ENCODE results near the gene SYCP3. TPM values are rescaled to one million over a fixed set of nuclear protein-coding genes. Genes with fewer than 3 reads are reported as not detected.

The SYCP3 gene
- polyA plus RNA-seq, 1 of the 3 experiments (the other 2 are of a cell fraction), result 0.07 TPM

DNA sequence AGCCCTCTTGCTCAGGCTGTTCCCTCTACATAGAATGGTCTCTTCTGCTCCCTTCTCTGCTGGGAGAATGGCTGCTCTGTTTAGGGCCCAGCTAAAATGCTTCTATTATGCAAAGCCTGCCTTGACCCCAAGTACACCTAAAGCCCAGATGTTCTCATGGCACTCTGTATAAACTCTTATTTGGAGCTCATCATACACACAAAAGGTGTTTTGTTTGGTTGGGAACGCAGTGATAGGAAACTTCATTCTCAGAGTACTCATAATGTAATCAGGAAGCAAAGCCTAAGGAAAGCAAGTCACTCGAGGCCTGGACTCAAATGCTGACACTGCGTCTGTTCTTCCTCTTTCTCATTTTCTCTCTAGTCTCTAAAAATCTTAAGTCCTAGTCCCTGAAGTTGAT, 38.2 kb upstream of the SYCP3 start (continued):
- TF ChIP-seq, protein P1, sequence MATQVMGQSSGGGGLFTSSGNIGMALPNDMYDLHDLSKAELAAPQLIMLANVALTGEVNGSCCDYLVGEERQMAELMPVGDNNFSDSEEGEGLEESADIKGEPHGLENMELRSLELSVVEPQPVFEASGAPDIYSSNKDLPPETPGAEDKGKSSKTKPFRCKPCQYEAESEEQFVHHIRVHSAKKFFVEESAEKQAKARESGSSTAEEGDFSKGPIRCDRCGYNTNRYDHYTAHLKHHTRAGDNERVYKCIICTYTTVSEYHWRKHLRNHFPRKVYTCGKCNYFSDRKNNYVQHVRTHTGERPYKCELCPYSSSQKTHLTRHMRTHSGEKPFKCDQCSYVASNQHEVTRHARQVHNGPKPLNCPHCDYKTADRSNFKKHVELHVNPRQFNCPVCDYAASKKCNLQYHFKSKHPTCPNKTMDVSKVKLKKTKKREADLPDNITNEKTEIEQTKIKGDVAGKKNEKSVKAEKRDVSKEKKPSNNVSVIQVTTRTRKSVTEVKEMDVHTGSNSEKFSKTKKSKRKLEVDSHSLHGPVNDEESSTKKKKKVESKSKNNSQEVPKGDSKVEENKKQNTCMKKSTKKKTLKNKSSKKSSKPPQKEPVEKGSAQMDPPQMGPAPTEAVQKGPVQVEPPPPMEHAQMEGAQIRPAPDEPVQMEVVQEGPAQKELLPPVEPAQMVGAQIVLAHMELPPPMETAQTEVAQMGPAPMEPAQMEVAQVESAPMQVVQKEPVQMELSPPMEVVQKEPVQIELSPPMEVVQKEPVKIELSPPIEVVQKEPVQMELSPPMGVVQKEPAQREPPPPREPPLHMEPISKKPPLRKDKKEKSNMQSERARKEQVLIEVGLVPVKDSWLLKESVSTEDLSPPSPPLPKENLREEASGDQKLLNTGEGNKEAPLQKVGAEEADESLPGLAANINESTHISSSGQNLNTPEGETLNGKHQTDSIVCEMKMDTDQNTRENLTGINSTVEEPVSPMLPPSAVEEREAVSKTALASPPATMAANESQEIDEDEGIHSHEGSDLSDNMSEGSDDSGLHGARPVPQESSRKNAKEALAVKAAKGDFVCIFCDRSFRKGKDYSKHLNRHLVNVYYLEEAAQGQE (IDR thresholded peaks at IDR 0.05; ENCODE audit: low read depth, low read length), result no peak

DNA sequence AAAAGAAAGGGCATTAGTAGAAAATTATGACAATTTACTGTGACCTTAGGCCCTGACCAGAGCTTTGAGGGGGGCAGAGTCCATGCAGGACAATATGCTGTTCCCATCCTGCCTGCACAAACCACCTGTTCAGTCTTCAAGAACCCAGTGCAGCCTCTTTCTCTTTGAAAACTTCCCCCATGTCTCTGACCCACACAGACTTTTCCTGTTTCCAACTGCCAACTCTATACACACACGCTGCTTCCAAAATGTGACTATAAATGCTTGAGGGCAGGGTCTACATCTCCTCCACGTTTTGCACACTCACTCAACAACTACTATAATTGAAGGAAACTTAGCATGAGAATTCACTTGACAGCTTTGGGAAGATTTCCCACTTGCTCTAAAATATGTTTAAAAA, 36.6 kb upstream of the SYCP3 start:
- H3K27me3 ChIP-seq (ENCODE audit: insufficient read depth), result no peaks in the 10 kb centered on the region
- WGBS (ENCODE audit: low lambda C conversion rate), result 55% methylated on average over 2 of the region's 2 CpGs
- H3K79me2 ChIP-seq (ENCODE audit: insufficient read depth), result no peaks in the 10 kb centered on the region
- no peak overlapping the region for H3K9ac ChIP-seq
- no peak overlapping the region for H3K4me2 ChIP-seq
- CTCF ChIA-PET, result interaction anchor here (3.1 to 6.7 kb wide), 2 partner anchors 55 to 64 kb away, joined by 16 to 44 read pairs; partner anchors contain the start of gene GNPTAB
- H3K4me1 ChIP-seq (ENCODE audit: control insufficient read depth in 1 of 2, insufficient read depth in 2 of 2, low read depth in 1 of 2, low read length in 1 of 2), result no peaks in the 10 kb centered on the region
- H3K9me2 ChIP-seq, result no peaks in the 10 kb centered on the region
- no peaks in the 10 kb centered on the region for H4K20me1 ChIP-seq (ENCODE audit: insufficient read depth)
- H3K9me3 ChIP-seq, result no peaks in the 10 kb centered on the region
- peaks cover 6 to 7% of the 10 kb centered on the region in 2 experiments for H3K36me3 ChIP-seq (replicated peaks in 1 of 2; ENCODE audit: control insufficient read depth in 1 of 2, insufficient read depth in 2 of 2, low read length in 1 of 2)
- no peak overlapping the region for H3K27ac ChIP-seq (ENCODE audit: low read depth in 2 of 2, low read length in 1 of 2)
- H2AFZ ChIP-seq (ENCODE audit: low read depth), result no peak overlapping the region
- no peaks in the 10 kb centered on the region for H3F3A ChIP-seq (replicated peaks; ENCODE audit: insufficient read depth)
- DNase-seq, result no peak
- TF ChIP-seq, protein P2, sequence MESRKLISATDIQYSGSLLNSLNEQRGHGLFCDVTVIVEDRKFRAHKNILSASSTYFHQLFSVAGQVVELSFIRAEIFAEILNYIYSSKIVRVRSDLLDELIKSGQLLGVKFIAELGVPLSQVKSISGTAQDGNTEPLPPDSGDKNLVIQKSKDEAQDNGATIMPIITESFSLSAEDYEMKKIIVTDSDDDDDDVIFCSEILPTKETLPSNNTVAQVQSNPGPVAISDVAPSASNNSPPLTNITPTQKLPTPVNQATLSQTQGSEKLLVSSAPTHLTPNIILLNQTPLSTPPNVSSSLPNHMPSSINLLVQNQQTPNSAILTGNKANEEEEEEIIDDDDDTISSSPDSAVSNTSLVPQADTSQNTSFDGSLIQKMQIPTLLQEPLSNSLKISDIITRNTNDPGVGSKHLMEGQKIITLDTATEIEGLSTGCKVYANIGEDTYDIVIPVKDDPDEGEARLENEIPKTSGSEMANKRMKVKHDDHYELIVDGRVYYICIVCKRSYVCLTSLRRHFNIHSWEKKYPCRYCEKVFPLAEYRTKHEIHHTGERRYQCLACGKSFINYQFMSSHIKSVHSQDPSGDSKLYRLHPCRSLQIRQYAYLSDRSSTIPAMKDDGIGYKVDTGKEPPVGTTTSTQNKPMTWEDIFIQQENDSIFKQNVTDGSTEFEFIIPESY (IDR thresholded peaks at IDR 0.05; ENCODE audit: borderline replicate concordance, low read depth), result no peak
- TF ChIP-seq FOXM1 (IDR thresholded peaks at IDR 0.05; ENCODE audit: low read depth), result no peak
- no peak for TF ChIP-seq SIN3A (IDR thresholded peaks at IDR 0.05; ENCODE audit: borderline replicate concordance, low read depth, low read length)
- TF ChIP-seq, protein P3, sequence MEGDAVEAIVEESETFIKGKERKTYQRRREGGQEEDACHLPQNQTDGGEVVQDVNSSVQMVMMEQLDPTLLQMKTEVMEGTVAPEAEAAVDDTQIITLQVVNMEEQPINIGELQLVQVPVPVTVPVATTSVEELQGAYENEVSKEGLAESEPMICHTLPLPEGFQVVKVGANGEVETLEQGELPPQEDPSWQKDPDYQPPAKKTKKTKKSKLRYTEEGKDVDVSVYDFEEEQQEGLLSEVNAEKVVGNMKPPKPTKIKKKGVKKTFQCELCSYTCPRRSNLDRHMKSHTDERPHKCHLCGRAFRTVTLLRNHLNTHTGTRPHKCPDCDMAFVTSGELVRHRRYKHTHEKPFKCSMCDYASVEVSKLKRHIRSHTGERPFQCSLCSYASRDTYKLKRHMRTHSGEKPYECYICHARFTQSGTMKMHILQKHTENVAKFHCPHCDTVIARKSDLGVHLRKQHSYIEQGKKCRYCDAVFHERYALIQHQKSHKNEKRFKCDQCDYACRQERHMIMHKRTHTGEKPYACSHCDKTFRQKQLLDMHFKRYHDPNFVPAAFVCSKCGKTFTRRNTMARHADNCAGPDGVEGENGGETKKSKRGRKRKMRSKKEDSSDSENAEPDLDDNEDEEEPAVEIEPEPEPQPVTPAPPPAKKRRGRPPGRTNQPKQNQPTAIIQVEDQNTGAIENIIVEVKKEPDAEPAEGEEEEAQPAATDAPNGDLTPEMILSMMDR (IDR thresholded peaks at IDR 0.05), result no peak
- TF ChIP-seq EZH2phosphoT487 (IDR thresholded peaks at IDR 0.05; ENCODE audit: borderline replicate concordance, low read depth), result no peak
- TF ChIP-seq RXRA (IDR thresholded peaks at IDR 0.05; ENCODE audit: borderline replicate concordance, low read depth), result no peak
- POLR2A ChIA-PET, result no interaction called here
- H3K4me3 ChIP-seq (ENCODE audit: low read depth in 2 of 2, low read length in 1 of 2), result no peak overlapping the region

Data from SK-N-SH (cell line).